Smooth muscle cell (in vitro differentiated cells): ENCODE data around the gene FBXL13. TPM values are rescaled to one million over a fixed set of nuclear protein-coding genes. Genes with fewer than 3 reads are reported as not detected.

Source experiments
- DNase-seq: peaks from one replicate; lab custom pipeline; 2025; ENCODE audit not compliant: unreplicated experiment; lab: John Stamatoyannopoulos, UW
- H2AFZ ChIP-seq: fragments of 200-600 bp; sonication (generic); 2 replicates; pipeline ENCODE4 v1.6.0; 2016; ENCODE audit warnings: antibody characterized with exemption, low read depth, mild to moderate bottlenecking
- H3F3A ChIP-seq: fragments of 200-600 bp; sonication (generic); 2 replicates; pipeline ENCODE4 v1.6.0; 2017; ENCODE audit warnings: antibody characterized with exemption, low read depth
- H3K27ac ChIP-seq: fragments of 200-600 bp; sonication (generic); 2 replicates; pipeline ENCODE4 v1.5.1; 2016; ENCODE audit warnings: low read depth, mild to moderate bottlenecking
- H3K27me3 ChIP-seq: fragments of 200-600 bp; sonication (generic); 2 replicates; pipeline ENCODE4 v1.6.1; 2016; ENCODE audit warnings: low read depth, mild to moderate bottlenecking
- H3K36me3 ChIP-seq: fragments of 200-600 bp; sonication (generic); 2 replicates; pipeline ENCODE4 v1.5.1; 2016; ENCODE audit warnings: low read depth
- H3K4me1 ChIP-seq: fragments of 200-600 bp; sonication (generic); 2 replicates; pipeline ENCODE4 v1.5.1; 2016; ENCODE audit warnings: low read depth
- H3K4me2 ChIP-seq: fragments of 200-600 bp; sonication (generic); 2 replicates; pipeline ENCODE4 v1.6.0; 2016; ENCODE audit warnings: mild to moderate bottlenecking
- H3K4me3 ChIP-seq: fragments of 200-600 bp; sonication (generic); 2 replicates; pipeline ENCODE4 v1.5.1; 2016; ENCODE audit warnings: mild to moderate bottlenecking
- H3K79me2 ChIP-seq: fragments of 200-600 bp; sonication (generic); 2 replicates; pipeline ENCODE4 v1.6.0; 2016; ENCODE audit warnings: low read depth, mild to moderate bottlenecking
- H3K9ac ChIP-seq: fragments of 200-600 bp; sonication (generic); 2 replicates; pipeline ENCODE4 v1.6.0; 2016; ENCODE audit warnings: low read depth
- H3K9me3 ChIP-seq: fragments of 200-600 bp; sonication (generic); replicated peaks from 2 replicates; pipeline ENCODE4 v1.5.1; 2016; ENCODE audit warnings: low read depth
- H4K20me1 ChIP-seq: fragments of 200-600 bp; sonication (generic); 2 replicates; pipeline ENCODE4 v1.6.0; 2016; ENCODE audit warnings: low read depth
- WGBS: methylation state at CpG from one replicate; pipeline ENCODE4 v1.1.7; 2016; ENCODE audit warnings: low lambda C conversion rate; 5-methylcytosine and 5-hydroxymethylcytosine counted together
- polyA plus RNA-seq: library from polyadenylated mRNA; unstranded; fragments of >200 nt; fragmentation: Nextera tagmentation; extraction: Ambion mirVana; gene quantifications from 2 replicates; pipeline ENCODE4 v1.2.1, GENCODE V29; 2016
- total RNA-seq: library from RNA; depleted of rRNA; stranded (reverse); fragments of >200 nt; gene quantifications from 2 replicates; pipeline ENCODE4 v1.2.3, GENCODE V29; 2014
- TF ChIP-seq, protein P1 (sequence below): fragments of 200-600 bp; sonication (generic); IDR thresholded peaks from 2 replicates; pipeline ENCODE4 v1.5.1; 2017; ENCODE audit warnings: borderline replicate concordance, mild to moderate bottlenecking, antibody characterized with exemption; ENCODE audit not compliant: insufficient read depth, poor library complexity, severe bottlenecking

FBXL13 gene
- total and polyA plus RNA-seq, 2 experiments from 2014 or later, result 2.6 to 12.1 TPM

DNA sequence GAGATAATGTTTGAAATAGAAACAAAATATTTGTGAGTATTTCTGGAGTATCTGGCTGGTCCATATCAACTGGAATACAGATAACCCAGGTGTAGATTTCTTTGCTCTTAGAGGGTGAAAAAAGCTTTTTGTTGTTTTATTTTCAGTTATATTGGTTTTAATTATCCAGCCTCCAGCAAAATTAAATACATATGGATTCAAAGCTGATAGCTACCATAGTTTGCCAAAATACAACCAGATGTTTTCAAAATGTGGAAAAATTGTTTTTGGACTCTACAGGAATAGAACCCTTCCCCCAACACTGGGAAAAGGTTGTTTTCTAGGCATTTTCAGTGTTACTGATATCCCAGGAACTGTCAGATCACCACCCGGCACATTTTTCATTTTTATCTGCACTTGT is 131.7 kb downstream of the FBXL13 start:
- TF ChIP-seq, protein P1, sequence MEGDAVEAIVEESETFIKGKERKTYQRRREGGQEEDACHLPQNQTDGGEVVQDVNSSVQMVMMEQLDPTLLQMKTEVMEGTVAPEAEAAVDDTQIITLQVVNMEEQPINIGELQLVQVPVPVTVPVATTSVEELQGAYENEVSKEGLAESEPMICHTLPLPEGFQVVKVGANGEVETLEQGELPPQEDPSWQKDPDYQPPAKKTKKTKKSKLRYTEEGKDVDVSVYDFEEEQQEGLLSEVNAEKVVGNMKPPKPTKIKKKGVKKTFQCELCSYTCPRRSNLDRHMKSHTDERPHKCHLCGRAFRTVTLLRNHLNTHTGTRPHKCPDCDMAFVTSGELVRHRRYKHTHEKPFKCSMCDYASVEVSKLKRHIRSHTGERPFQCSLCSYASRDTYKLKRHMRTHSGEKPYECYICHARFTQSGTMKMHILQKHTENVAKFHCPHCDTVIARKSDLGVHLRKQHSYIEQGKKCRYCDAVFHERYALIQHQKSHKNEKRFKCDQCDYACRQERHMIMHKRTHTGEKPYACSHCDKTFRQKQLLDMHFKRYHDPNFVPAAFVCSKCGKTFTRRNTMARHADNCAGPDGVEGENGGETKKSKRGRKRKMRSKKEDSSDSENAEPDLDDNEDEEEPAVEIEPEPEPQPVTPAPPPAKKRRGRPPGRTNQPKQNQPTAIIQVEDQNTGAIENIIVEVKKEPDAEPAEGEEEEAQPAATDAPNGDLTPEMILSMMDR, result no peak
- Histone ChIP-seq H3F3A (peaks cover 6% of the 10 kb centered on the region), H3K4me3 (no peak overlapping the region), H3K79me2 (no peaks in the 10 kb centered on the region), H2AFZ (no peak overlapping the region), H4K20me1 (no peaks in the 10 kb centered on the region), H3K27me3 (no peaks in the 10 kb centered on the region), H3K27ac (no peak overlapping the region), H3K4me1 (peaks cover 36% of the 10 kb centered on the region), H3K9ac (no peak overlapping the region), H3K4me2 (peak overlapping the region; percentile 42), H3K9me3 (no peaks in the 10 kb centered on the region), H3K36me3 (no peaks in the 10 kb centered on the region)
- no peak for DNase-seq
- 85% methylated on average over 1 of the region's 1 CpG for WGBS

DNA sequence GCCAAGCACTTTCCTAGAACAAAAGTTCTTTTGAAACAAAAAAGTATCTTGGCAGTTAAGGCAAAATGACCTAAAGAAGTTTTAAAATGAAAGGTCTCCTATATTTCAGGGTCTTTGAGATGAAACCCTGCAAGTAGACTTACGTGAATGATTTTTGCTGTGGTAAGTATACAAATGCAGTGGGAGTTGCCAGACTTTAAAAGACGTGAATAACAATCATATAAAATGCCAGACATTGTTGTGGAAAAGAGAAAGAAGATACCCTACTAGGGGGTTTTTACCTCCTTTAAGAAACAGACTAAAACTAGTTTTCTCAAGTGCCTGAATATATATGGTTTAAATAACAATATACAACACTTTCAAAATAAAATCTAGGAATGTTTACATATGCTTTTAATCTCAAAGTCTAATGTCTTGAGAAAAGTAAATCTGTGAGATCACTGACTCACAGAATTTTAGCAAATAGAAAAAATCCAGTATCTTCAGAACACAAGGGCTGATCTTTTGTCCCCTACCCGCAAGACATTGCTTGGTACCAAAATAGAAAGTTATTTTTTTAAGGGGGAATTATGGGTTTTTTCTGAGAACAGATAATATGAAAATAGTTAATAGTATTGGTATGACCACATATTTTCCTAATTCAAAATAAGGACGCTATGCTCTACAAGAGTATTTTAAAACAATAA is 132.3 kb downstream of the FBXL13 start:
- Histone ChIP-seq H3F3A (peaks cover 6% of the 10 kb centered on the region), H4K20me1 (no peaks in the 10 kb centered on the region), H3K79me2 (no peaks in the 10 kb centered on the region), H3K4me1 (peaks cover 36% of the 10 kb centered on the region), H3K27me3 (no peaks in the 10 kb centered on the region), H3K36me3 (no peaks in the 10 kb centered on the region), H2AFZ (no peak overlapping the region), H3K27ac (peak overlapping the region; percentile 38), H3K4me3 (no peak overlapping the region), H3K9ac (no peak overlapping the region), H3K4me2 (peak overlapping the region; percentile 42), H3K9me3 (no peaks in the 10 kb centered on the region)
- TF ChIP-seq, protein P1, result no peak
- DNase-seq, result no peak
- 66% methylated on average over 4 of the region's 4 CpGs for WGBS

DNA sequence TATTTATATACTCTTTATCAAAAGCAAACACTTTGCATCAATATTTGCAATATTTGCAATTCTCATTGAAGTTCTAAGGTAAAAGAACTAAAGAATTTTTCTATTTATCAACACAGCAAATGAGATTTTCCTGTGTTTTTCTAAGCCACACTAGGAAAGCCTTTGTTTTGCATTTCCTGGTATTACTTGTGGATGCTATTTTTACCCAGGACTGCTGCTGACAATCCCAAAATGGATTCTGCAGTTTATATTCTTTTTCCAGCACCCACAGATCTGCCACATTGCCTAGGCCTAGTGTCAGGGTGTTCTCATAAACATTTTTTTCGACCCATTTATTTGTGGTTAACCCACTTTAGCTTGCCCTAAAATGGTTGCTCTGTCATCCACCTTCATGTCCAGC is 135.9 kb downstream of the FBXL13 start:
- TF ChIP-seq, protein P1, result no peak
- H3K4me3 ChIP-seq, result no peak overlapping the region
- no peaks in the 10 kb centered on the region for H3K79me2 ChIP-seq
- H3K27me3 ChIP-seq, result no peaks in the 10 kb centered on the region
- DNase-seq, result no peak
- 19% methylated on average over 1 of the region's 1 CpG for WGBS
- peaks cover 15% of the 10 kb centered on the region for H3F3A ChIP-seq
- no peaks in the 10 kb centered on the region for H3K9me3 ChIP-seq
- peaks cover 52% of the 10 kb centered on the region for H3K4me1 ChIP-seq
- H3K4me2 ChIP-seq, result peak overlapping the region; percentile 39
- no peaks in the 10 kb centered on the region for H4K20me1 ChIP-seq
- no peak overlapping the region for H2AFZ ChIP-seq
- H3K36me3 ChIP-seq, result no peaks in the 10 kb centered on the region
- no peak overlapping the region for H3K9ac ChIP-seq
- H3K27ac ChIP-seq, result peak overlapping the region; percentile 62

DNA sequence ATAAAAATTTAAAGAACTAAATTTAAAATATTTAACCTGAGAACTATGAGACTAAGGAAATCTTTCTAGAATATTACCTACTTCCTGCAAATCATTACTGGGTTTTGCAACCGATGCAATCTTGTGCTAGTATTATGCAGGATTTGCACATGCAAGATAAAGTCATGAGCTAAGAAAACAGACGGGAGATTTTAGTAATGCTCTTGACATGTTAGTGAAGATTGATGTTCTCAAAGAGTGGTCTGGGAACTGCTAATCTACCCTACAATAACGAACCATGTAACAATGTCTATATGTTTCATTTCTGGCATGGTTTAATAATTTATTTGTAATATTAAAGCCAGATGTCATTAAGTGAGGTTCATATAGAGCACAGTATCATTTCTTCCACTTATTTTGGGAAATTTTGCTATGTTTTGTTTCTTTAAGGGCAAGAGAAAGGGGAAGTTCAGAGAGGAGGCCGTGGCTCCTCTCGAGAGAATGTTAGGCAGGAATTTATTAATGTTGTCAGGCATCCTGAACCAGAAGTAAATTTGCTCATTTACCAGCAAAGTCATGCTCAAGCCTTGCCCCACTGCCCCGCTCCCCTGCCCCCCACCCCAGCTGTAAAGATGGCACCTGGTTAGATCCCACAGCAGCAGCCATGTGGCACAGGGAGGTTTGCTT is 139.0 kb downstream of the FBXL13 start:
- TF ChIP-seq, protein P1, result no peak
- 17% methylated on average over 6 of the region's 6 CpGs for WGBS
- H3F3A ChIP-seq, result peaks cover 25% of the 10 kb centered on the region
- no peaks in the 10 kb centered on the region for H3K36me3 ChIP-seq
- H3K4me3 ChIP-seq, result peak overlapping the region; percentile 35
- H3K4me1 ChIP-seq, result peaks cover 41% of the 10 kb centered on the region
- H3K9ac ChIP-seq, result peak overlapping the region; percentile 94
- no peaks in the 10 kb centered on the region for H3K27me3 ChIP-seq
- peak overlapping the region; percentile 100 for H3K27ac ChIP-seq
- H3K9me3 ChIP-seq, result no peaks in the 10 kb centered on the region
- no peaks in the 10 kb centered on the region for H4K20me1 ChIP-seq
- no peak for DNase-seq
- H3K4me2 ChIP-seq, result peak overlapping the region; percentile 83
- H2AFZ ChIP-seq, result no peak overlapping the region
- no peaks in the 10 kb centered on the region for H3K79me2 ChIP-seq
